Subcutaneous adipose tissue (tissue), 4 donors: ENCODE data around the gene TXNDC5. TPM values are rescaled to one million over a fixed set of nuclear protein-coding genes. Genes with fewer than 3 reads are reported as not detected.

Experiments
- CTCF ChIP-seq: fragments of 450-650 bp; IDR thresholded peaks from one replicate; pipeline ENCODE4 v1.5.1; 2016; ENCODE audit warnings: low read depth, mild to moderate bottlenecking, control low read depth, antibody characterized with exemption, moderate library complexity
- total RNA-seq, 4 donors: library from RNA; depleted of rRNA; stranded (reverse); fragments of >200 nt; gene quantifications; one replicate each; pipeline ENCODE4 v1.1.0, GENCODE V29; 2016

The TXNDC5 gene
- total RNA-seq, 4 donors from 2014 or later, result 134 to 170 (median 153) TPM

- no peak for TF ChIP-seq CTCF
Measured at GRCh38 chr6:7886132-7886531, 24.5 kb downstream of the TXNDC5 start.

GRCh38 chr6:7883381-7883780 lies 27.2 kb downstream of the TXNDC5 start:
- no peak for TF ChIP-seq CTCF

GRCh38 chr6:7882505-7883257 lies 27.9 kb downstream of the TXNDC5 start:
- TF ChIP-seq CTCF, result no peak

- no peak for TF ChIP-seq CTCF
Measured at GRCh38 chr6:7881765-7882500, 28.7 kb downstream of the TXNDC5 start.

- TF ChIP-seq CTCF, result no peak
Measured at GRCh38 chr6:7880718-7881107, 29.9 kb downstream of the TXNDC5 start.

GRCh38 chr6:7879980-7880717 lies 30.4 kb downstream of the TXNDC5 start:
- TF ChIP-seq CTCF, result no peak

GRCh38 chr6:7879579-7879978 lies 31.0 kb downstream of the TXNDC5 start:
- TF ChIP-seq CTCF, result no peak
